Measurements from ENCODE around the gene HOXB6. TPM values are rescaled to one million over a fixed set of nuclear protein-coding genes. Genes with fewer than 3 reads are reported as not detected.

Gene HOXB6
- total and polyA plus RNA-seq, 4 donors: 0.17 to 1.1 (median 0.46) TPM

- Histone ChIP-seq H3K27ac (ENCODE audit: low read depth in 1 of 2, low read length in 2 of 2) (no peak overlapping the region), H3K9ac (ENCODE audit: low read depth in 1 of 2, low read length in 2 of 2) (no peak overlapping the region), H3K27me3 (ENCODE audit: control insufficient read depth in 4 of 4, insufficient read depth in 4 of 4, low read length in 3 of 4) (peaks cover 4 to 30% (median 11%) of the 10 kb centered on the region in 4 donors), H3K36me3 (ENCODE audit: control insufficient read depth in 4 of 4, insufficient read depth in 3 of 4, low read depth in 1 of 4, low read length in 3 of 4) (no peaks in the 10 kb centered on the region), H3K9me3 (ENCODE audit: control insufficient read depth in 4 of 4, low read length in 3 of 4) (no peaks in the 10 kb centered on the region), H3K4me3 (ENCODE audit: low read depth in 1 of 3, low read length in 3 of 3) (no peak overlapping the region), H3K4me1 (ENCODE audit: control insufficient read depth in 4 of 4, insufficient read depth in 4 of 4, low read length in 3 of 4) (peaks cover 3 to 24% (median 13%) of the 10 kb centered on the region in 4 donors)
- no peak for DNase-seq (ENCODE audit: low spot score)
- WGBS: 41% methylated on average over 3 of the region's 3 CpGs
- no peak for TF ChIP-seq NR2F2 (IDR thresholded peaks at IDR 0.05)
- no peak for TF ChIP-seq RAD21 (IDR thresholded peaks at IDR 0.05)
- no peak for TF ChIP-seq MAX (IDR thresholded peaks at IDR 0.05)
- TF ChIP-seq ZBTB33 (IDR thresholded peaks at IDR 0.05): no peak
- no peak for TF ChIP-seq CTCF (IDR thresholded peaks at IDR 0.05; ENCODE audit: low read depth, low read length, missing input control)
- no peak for TF ChIP-seq YY1 (IDR thresholded peaks at IDR 0.05)
- no peak for TF ChIP-seq HNF4A (conservative IDR thresholded peaks at IDR 0.05)
- TF ChIP-seq JUND (IDR thresholded peaks at IDR 0.05): no peak
- no peak for TF ChIP-seq GABPA (IDR thresholded peaks at IDR 0.05 in 1 of 2, conservative IDR thresholded peaks at IDR 0.05 in 1 of 2)
- TF ChIP-seq SP1 (IDR thresholded peaks at IDR 0.05): no peak
- no peak for TF ChIP-seq HNF4G (IDR thresholded peaks at IDR 0.05)
- no peak for TF ChIP-seq RXRA (IDR thresholded peaks at IDR 0.05)
- no peak for TF ChIP-seq EGR1 (IDR thresholded peaks at IDR 0.05; ENCODE audit: low read depth in 2 of 2)
- TF ChIP-seq REST (IDR thresholded peaks at IDR 0.05): no peak
- no peak for TF ChIP-seq TAF1 (conservative IDR thresholded peaks at IDR 0.05)
- TF ChIP-seq ATF3 (IDR thresholded peaks at IDR 0.05): no peak
- no peak for TF ChIP-seq FOXA1 (IDR thresholded peaks at IDR 0.05)
- TF ChIP-seq FOXA2 (IDR thresholded peaks at IDR 0.05): no peak
Observed at GRCh38 chr17:48583708-48584222, 21.0 kb downstream of the HOXB6 start.
